Neural progenitor cell (in vitro differentiated cells): ENCODE data around the gene ZNF524.

ENCODE experiments used
- EZH2 ChIP-seq: fragments of 200-600 bp; sonication (generic); IDR thresholded peaks from 2 replicates; pipeline ENCODE4 v1.6.1; 2017; ENCODE audit warnings: antibody characterized with exemption, mild to moderate bottlenecking, moderate library complexity
- TF ChIP-seq, protein P1 (sequence below): fragments of 200-600 bp; sonication (generic); IDR thresholded peaks from 2 replicates; pipeline ENCODE4 v1.5.1; 2017; ENCODE audit warnings: antibody characterized with exemption, mild to moderate bottlenecking

DNA sequence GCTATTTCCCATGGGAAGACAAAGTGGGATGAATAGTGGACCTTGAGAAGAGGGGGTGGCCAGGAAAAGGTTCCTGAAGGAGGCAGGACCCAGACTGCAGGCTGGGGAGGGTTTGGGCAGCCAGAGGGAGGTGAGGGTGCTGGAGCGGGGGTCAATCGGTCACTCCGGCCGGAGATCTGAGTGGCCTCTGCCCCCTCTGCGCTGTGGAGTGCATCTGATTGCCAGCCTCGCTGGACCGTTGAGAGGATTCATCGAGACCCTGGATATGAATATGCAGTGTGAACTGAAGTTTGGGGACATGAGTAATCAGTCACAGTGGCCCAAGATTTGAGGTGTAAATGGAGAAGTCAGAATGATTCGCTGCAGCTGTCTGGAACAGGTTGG lies 35.2 kb downstream of the ZNF524 start:
- TF ChIP-seq, protein P1, sequence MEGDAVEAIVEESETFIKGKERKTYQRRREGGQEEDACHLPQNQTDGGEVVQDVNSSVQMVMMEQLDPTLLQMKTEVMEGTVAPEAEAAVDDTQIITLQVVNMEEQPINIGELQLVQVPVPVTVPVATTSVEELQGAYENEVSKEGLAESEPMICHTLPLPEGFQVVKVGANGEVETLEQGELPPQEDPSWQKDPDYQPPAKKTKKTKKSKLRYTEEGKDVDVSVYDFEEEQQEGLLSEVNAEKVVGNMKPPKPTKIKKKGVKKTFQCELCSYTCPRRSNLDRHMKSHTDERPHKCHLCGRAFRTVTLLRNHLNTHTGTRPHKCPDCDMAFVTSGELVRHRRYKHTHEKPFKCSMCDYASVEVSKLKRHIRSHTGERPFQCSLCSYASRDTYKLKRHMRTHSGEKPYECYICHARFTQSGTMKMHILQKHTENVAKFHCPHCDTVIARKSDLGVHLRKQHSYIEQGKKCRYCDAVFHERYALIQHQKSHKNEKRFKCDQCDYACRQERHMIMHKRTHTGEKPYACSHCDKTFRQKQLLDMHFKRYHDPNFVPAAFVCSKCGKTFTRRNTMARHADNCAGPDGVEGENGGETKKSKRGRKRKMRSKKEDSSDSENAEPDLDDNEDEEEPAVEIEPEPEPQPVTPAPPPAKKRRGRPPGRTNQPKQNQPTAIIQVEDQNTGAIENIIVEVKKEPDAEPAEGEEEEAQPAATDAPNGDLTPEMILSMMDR, result no peak
- TF ChIP-seq EZH2, result no peak
